Activated T-cell treated with anti-CD3 and anti-CD28 coated beads, Interleukin-2, amount 50 U/mL, for 48 hours (primary cell): Measurements from ENCODE around the gene MAPRE2.

Experiments
- DNase-seq, 2 experiments: peaks; one replicate each; pipeline ENCODE4 v3.0.0-alpha.2; 2020

The MAPRE2 gene

GRCh38 chr18:35038881-35039491 is 2.2 kb upstream of the MAPRE2 start:
- no peak for DNase-seq

DNA sequence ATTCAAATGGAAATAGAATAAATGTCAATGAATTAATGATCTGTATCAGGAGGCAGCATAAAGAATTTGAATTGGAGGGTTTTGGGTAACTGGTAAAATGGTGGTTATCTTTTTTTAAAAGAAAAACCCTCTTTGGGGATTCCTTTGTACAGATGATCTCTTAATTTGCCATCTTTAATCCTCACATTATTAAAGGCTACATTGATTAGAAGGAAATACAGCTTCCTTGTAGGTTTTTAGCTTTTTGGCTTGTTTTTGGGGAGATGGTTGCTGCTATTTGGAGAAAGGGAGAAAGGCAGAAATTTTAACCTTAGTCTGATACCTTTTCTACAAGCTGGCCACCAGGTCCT is 600 bp upstream of the MAPRE2 start:
- no peak for DNase-seq

- DNase-seq = no peak
Measured at GRCh38 chr18:35041815-35042387, 688 bp downstream of the MAPRE2 start.

GRCh38 chr18:35042389-35043071 is 1.3 kb downstream of the MAPRE2 start:
- DNase-seq = no peak

GRCh38 chr18:35043207-35043606 is 2.0 kb downstream of the MAPRE2 start:
- DNase-seq = no peak

- no peak for DNase-seq
Measured at GRCh38 chr18:35045121-35045520, 3.9 kb downstream of the MAPRE2 start.

GRCh38 chr18:35045806-35046205 is 4.6 kb downstream of the MAPRE2 start:
- no peak for DNase-seq

DNA sequence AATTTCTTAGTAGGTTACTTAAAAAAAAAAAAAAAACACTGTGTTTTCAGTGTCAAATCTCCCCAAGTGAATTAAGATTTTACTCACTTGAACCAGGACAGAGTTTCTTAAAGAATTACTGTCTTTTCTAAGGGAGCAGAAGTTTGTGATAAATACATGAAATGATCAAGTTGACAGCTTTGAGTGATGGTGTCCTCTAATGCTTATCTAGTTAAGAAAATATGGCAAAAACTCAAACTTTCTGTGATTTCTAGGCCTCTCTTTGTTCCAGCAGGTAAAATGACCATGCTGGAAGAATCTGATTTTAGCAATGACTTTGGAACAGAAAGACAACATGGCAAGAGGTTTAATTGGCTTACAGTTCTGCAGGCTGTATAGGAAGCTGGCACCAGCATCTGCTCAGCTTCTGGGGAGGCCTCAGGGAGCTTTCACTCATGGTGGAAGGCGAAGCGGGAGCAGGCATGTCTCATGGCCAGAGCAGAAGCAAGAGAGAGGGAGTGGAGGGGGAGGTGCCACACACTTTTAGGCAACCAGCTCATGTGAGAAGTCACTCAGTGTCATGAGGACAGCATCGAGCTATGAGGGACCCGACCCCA is 6.6 kb downstream of the MAPRE2 start:
- DNase-seq = no peak

DNA sequence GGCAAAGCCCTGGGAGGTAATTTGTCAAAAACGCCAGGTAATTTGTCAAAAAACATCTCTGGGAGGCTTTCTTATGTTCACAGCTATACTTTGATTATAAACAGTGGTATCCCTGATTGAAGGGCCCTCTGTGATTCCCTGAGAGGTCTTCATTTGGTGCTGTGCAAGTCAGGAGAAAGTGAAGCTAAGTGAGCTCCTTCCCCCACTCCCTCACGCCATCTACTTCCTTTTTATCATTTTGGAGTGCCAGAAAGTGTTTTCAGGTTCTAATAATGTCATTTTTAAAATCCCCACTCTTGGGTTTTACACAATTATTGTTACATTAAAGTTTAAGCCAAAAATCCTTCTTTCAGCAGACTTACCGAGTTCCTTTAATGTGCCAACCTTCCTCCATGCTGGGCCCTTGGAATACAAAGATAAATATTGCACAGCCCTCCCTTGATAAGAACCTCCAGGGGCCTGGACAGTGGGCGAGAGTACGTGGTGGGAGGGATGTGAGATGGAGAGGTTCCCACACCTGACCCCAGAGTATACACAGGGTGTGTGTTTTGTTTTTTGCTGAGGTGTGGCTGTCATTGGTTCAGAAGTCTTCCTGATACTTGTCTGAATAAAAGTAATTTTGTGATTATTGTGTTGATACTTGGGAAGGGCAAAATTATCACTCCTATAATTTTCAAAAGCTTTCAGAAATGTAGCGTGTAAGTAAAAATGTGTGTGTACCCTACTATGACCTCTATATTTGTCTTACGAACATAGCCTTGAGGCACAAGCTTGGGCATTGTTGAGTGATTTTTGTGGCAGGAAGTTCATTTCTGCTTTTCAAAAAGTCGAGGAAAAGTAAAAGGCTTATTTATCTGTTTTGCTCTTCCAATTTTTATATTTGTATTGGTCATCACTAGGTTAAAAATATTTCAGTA is 8.2 kb downstream of the MAPRE2 start:
- DNase-seq = no peak

- no peak for DNase-seq
Measured at GRCh38 chr18:35050028-35050546, 8.9 kb downstream of the MAPRE2 start.

- no peak for DNase-seq
Measured at GRCh38 chr18:35050705-35051195, 9.5 kb downstream of the MAPRE2 start.

DNA sequence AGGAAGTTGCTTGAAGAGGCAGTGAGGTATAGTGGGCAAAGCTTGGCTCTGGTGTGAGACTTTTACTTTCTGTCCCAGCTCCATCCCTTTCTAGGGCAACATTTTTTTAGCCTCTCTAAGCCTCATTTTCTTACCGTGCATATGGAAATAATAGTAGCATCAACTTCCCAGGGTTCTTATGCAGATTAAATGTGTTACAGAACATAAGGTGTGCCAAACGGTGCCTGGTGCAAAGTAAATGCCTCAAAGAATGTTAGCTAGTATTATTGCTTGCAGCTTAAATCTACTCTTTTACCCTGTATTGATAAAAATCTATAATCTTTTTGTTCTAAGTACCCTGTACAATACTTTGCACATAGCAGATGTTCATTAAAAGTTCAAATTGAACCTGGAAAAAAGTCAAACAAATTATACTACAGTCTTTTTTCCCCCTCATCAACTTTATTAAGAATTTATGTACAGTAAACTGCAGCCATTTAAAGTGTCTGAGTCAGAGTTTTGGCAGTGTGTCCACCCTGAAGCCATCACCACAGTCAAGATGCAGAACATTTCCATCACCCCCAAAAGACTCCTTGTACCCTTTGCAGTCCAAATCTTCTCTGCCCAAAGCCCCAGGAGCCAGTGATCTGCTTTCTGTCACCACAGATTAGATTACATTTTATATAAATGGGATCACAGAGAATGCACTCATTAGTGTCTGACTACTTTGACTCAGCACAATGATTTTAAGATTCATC is 10.6 kb downstream of the MAPRE2 start:
- no peak for DNase-seq

DNA sequence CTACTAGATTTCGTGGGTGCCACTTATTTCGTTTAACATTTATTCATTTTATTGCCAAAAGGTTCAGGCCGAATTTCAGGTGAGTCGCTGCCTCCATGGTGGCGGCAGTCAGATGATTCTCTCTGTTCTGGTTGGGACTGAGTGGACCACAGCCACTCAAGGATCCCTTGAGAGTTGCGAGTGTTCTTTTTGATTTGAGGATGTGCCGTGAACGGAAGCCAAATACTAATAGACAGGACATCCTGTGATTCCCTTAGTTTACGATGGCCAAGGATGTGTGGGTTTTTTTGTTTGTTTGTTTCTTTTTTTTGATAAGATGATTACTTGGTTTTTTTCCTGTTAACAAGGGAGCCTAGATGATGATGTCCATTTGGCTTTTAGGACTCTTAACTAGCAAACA is 13.2 kb downstream of the MAPRE2 start:
- no peak for DNase-seq

- no peak for DNase-seq
Measured at GRCh38 chr18:35055105-35055504, 13.9 kb downstream of the MAPRE2 start.

- DNase-seq = no peak
Measured at GRCh38 chr18:35055726-35056125, 14.5 kb downstream of the MAPRE2 start.

- DNase-seq = no peak
Measured at GRCh38 chr18:35059280-35059927, 18.2 kb downstream of the MAPRE2 start.

DNA sequence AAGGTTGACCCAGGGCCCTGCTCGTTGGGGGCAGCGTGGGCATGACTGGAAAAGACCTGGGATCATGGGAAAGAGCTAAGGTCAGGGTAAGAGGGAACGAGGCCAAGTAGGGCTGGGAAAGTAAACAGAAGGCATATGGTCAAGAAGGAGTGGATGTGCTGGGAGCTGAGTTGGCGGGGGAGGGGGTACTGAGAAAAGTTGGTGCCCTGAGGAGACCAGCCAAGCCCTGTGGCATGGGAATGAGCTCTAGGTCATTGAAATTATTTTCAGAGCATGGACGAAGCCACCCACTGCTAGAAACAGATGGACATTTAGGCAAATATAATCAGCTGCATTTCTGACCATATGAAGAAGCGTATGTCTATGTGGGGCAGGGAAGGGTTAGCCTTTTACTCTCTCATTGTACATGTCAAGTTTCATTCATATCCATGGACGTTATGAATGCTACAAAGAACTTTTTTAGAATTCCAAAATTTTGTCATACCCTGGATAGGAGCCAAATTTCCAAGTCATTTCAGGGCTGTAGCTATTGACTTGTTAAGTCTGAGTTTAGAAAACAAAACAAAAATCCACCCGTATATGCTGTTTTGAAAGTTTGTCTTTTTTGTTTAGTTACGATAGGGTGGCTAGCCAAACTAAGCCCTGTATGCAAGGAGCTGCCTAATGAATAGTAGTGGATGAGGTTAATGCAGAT is 19.1 kb downstream of the MAPRE2 start:
- no peak for DNase-seq

- no peak for DNase-seq
Measured at GRCh38 chr18:35061336-35061735, 20.1 kb downstream of the MAPRE2 start.

GRCh38 chr18:35061804-35062203 is 20.6 kb downstream of the MAPRE2 start:
- DNase-seq = no peak

DNA sequence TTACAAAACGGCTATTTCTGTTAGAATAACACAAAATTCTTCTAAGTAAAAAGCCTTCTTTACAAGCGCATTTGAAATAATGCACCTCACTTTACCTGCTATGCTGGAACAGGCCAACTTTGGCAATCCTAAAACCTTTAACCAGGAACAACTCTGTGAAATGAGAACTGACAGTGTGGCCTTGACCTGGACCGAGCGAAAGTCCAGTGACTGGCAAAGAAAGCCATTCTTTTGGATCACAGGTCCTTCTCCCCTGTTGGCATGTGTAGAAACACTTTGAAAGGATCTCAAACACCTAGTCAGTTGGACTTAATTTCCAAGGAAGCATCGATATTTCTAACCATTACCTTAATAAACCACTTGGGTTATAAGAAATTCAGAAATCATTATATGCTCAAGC is 21.2 kb downstream of the MAPRE2 start:
- no peak for DNase-seq
